HEK293 (cell line): ENCODE results near the gene CAP1.
A peak's percentile ranks its signal among the peaks of the same experiment; 100 is the strongest.

Experiments used
- CTCF ChIA-PET: fragments of 350-600 bp; formaldehyde crosslinking; extraction: SDS; loops from one replicate; lab custom pipeline; 2021; ENCODE audit warnings: antibody characterized with exemption; lab: Yijun Ruan, JAX
- POLR2A ChIA-PET: fragments of 300-600 bp; formaldehyde crosslinking; extraction: SDS; loops from one replicate; lab custom pipeline; 2020; ENCODE audit warnings: antibody characterized with exemption, inconsistent platforms; lab: Yijun Ruan, JAX
- H3K27ac ChIP-seq: fragments of 200-500 bp; sonication (Bioruptor generic); 2 replicates; pipeline ENCODE4 v1.5.1; 2014; ENCODE audit warnings: low read depth, low read length, control low read depth, inconsistent platforms; ENCODE audit errors: extremely low read depth
- H3K36me3 ChIP-seq, 2 experiments: fragments of 200-500 bp in 1 of 2; sonication (Bioruptor generic) in 1 of 2; 1 replicate in 1 of 2; 2 replicates in 1 of 2; pipeline ENCODE4 v1.5.1; 2014 to 2017; ENCODE audit warnings: inconsistent platforms in 2 of 2, low read length in 2 of 2; ENCODE audit not compliant: control insufficient read depth in 2 of 2, insufficient read depth in 1 of 2
- H3K4me1 ChIP-seq: fragments of 200-500 bp; sonication (Bioruptor generic); 2 replicates; pipeline ENCODE4 v1.5.1; 2014; ENCODE audit warnings: mild to moderate bottlenecking, low read length, inconsistent platforms; ENCODE audit not compliant: control insufficient read depth, insufficient read depth
- H3K4me3 ChIP-seq: 2 replicates; pipeline ENCODE4 v1.5.1; 2011; ENCODE audit warnings: low read depth, mild to moderate bottlenecking, control low read depth, low read length, moderate library complexity
- H3K9me3 ChIP-seq: fragments of 200-500 bp; sonication (Bioruptor generic); 2 replicates; pipeline ENCODE4 v1.5.1; 2014; ENCODE audit warnings: low read depth, low read length, inconsistent platforms; ENCODE audit not compliant: control insufficient read depth, insufficient read depth
- IKZF3 ChIP-seq: fragments of 450-650 bp; IDR thresholded peaks from 2 replicates; pipeline ENCODE4 v1.5.0; 2018; ENCODE audit warnings: missing biosample characterization, mild to moderate bottlenecking, missing genetic modification characterization, moderate library complexity
- MZF1 ChIP-seq: fragments of 450-650 bp; formaldehyde crosslinking; IDR thresholded peaks from 2 replicates; pipeline ENCODE4 v1.5.1; 2017; ENCODE audit warnings: missing biosample characterization, missing genetic modification characterization, borderline replicate concordance
- SP7 ChIP-seq: fragments of 450-650 bp; formaldehyde crosslinking; IDR thresholded peaks from 2 replicates; pipeline ENCODE4 v1.5.1; 2016; ENCODE audit warnings: missing biosample characterization, missing genetic modification characterization
- ZBTB8A ChIP-seq: fragments of 450-650 bp; formaldehyde crosslinking; IDR thresholded peaks from 2 replicates; pipeline ENCODE4 v1.5.1; 2016; ENCODE audit warnings: missing biosample characterization, missing genetic modification characterization
- ZNF138 ChIP-seq: fragments of 450-650 bp; formaldehyde crosslinking; IDR thresholded peaks from 2 replicates; pipeline ENCODE4 v1.5.1; 2016; ENCODE audit warnings: missing biosample characterization, missing genetic modification characterization, borderline replicate concordance
- ZNF248 ChIP-seq: fragments of 450-650 bp; formaldehyde crosslinking; IDR thresholded peaks from 2 replicates; pipeline ENCODE4 v1.5.1; 2017; ENCODE audit warnings: missing biosample characterization, missing genetic modification characterization
- ZNF341 ChIP-seq: fragments of 450-650 bp; formaldehyde crosslinking; IDR thresholded peaks from 2 replicates; pipeline ENCODE4; 2016; ENCODE audit warnings: low read depth, missing biosample characterization, missing genetic modification characterization
- ZNF501 ChIP-seq: fragments of 450-650 bp; formaldehyde crosslinking; IDR thresholded peaks from 2 replicates; pipeline ENCODE4 v1.5.1; 2016; ENCODE audit warnings: missing biosample characterization, missing genetic modification characterization
- ZNF560 ChIP-seq: fragments of 450-650 bp; formaldehyde crosslinking; IDR thresholded peaks from 2 replicates; pipeline ENCODE4 v1.5.1; 2017; ENCODE audit warnings: missing biosample characterization, missing genetic modification characterization, borderline replicate concordance
- ZNF624 ChIP-seq: fragments of 450-650 bp; formaldehyde crosslinking; IDR thresholded peaks from 2 replicates; pipeline ENCODE4 v1.5.1; 2017; ENCODE audit warnings: missing biosample characterization, missing genetic modification characterization
- ZNF654 ChIP-seq: fragments of 450-650 bp; formaldehyde crosslinking; IDR thresholded peaks from 2 replicates; pipeline ENCODE4 v1.5.1; 2016; ENCODE audit warnings: low read depth, missing biosample characterization, missing genetic modification characterization
- ZNF658 ChIP-seq: fragments of 450-650 bp; formaldehyde crosslinking; IDR thresholded peaks from 2 replicates; pipeline ENCODE4; 2016; ENCODE audit warnings: missing biosample characterization, missing genetic modification characterization
- ZNF660 ChIP-seq: fragments of 450-650 bp; IDR thresholded peaks from 2 replicates; pipeline ENCODE4 v1.5.1; 2018; ENCODE audit warnings: missing biosample characterization, mild to moderate bottlenecking, missing genetic modification characterization
- ZNF792 ChIP-seq: fragments of 450-650 bp; formaldehyde crosslinking; IDR thresholded peaks from 2 replicates; pipeline ENCODE4 v1.5.1; 2016; ENCODE audit warnings: missing biosample characterization, missing genetic modification characterization
- TF ChIP-seq, protein P1 (sequence below): fragments of 450-650 bp; formaldehyde crosslinking; optimal IDR thresholded peaks from 2 replicates; pipeline ENCODE3; 2016; ENCODE audit warnings: missing biosample characterization, mild to moderate bottlenecking, missing genetic modification characterization
- TF ChIP-seq, protein P2 (sequence below): fragments of 450-650 bp; formaldehyde crosslinking; IDR thresholded peaks from 2 replicates; pipeline ENCODE4 v1.5.1; 2016; ENCODE audit warnings: missing biosample characterization, missing genetic modification characterization
- TF ChIP-seq, protein P3 (sequence below): fragments of 450-650 bp; formaldehyde crosslinking; IDR thresholded peaks from 2 replicates; pipeline ENCODE4 v1.5.1; 2017; ENCODE audit warnings: missing biosample characterization, missing genetic modification characterization

CAP1 gene

DNA sequence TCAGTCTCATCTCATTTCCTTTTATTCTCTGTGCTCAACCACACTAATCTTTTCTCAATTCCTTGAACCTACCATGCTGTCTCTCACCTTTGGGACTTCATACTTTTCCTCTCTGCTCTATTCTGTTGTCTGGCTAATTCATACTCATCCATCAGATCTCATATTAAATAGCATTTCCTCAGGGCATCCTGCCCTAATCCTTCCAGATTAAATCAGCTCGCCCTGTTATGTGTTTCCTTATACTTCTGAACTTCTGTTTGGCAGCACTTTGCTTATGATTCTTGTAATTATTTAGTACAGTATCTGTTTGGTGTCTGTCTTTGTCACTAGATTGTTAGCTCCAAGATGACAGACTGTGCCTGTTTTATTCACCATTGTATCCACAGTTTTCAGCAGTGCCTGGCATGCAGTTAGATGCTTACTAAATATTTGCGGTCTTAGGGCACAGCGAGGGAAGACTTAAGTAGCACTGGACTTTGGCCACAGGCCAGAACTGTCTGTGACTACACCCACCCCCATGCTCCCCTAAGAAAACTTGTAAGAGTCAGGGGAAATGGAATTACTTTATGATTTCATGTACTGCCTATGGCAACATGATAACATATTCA, 9.9 kb upstream of the CAP1 start:
- Histone ChIP-seq H3K9me3 (no peaks in the 10 kb centered on the region), H3K4me1 (no peaks in the 10 kb centered on the region)
- TF ChIP-seq ZNF138 (tag by site-specific recombination) (no peak), ZBTB8A (tag by site-specific recombination) (no peak), ZNF341 (tag by site-specific recombination) (no peak), ZNF560 (tag by site-specific recombination) (no peak), ZNF624 (tag by site-specific recombination) (no peak), IKZF3 (tag by site-specific recombination) (no peak), ZNF501 (tag by site-specific recombination) (no peak), SP7 (tag by site-specific recombination) (no peak)
- TF ChIP-seq, protein P1, sequence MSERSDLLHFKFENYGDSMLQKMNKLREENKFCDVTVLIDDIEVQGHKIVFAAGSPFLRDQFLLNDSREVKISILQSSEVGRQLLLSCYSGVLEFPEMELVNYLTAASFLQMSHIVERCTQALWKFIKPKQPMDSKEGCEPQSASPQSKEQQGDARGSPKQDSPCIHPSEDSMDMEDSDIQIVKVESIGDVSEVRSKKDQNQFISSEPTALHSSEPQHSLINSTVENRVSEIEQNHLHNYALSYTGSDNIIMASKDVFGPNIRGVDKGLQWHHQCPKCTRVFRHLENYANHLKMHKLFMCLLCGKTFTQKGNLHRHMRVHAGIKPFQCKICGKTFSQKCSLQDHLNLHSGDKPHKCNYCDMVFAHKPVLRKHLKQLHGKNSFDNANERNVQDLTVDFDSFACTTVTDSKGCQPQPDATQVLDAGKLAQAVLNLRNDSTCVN (tag by site-specific recombination): no peak
- TF ChIP-seq, all 188 proteins: peak for 0
- Histone ChIP-seq H3K27ac (no peak overlapping the region), H3K36me3 (no peaks in the 10 kb centered on the region), H3K4me3 (no peak overlapping the region)
- ChIA-PET CTCF (interaction anchor here (1.0 to 8.0 kb wide), 5 partner anchors 7 to 214 kb away, joined by 3 to 131 read pairs (median 29); no protein-coding TSS in a partner anchor), POLR2A (no interaction called here)

DNA sequence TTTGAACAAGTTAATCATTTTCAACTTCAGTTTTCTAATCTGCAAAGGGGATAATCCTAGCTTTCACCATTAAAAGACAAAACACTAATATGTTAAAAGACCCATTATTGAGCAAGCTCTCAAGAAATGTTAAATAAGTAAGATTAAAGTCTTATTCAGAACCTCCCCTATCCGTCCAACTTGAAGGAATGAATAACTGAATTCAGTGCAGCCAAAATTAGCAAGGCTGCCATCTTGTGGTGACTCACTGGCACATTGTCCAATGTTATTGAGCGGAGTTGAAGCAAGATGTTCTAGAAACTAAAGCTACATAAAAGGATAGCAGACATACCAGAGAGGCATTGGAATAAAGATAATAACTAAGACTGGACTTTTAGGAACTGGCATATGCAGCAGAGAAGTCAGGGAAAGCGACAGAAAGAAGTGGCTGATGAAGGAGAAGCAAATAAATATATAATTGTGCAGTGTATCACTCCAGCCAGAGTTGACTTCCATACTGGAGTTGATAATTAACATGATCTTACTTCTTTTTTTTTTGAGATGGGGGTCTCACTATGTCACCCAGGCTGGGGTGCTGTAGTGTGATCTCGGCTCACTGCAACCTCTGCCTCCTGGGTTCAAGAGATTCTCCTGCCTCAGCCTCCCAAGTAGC, 8.2 kb upstream of the CAP1 start:
- POLR2A ChIA-PET: no interaction called here
- CTCF ChIA-PET: interaction anchor here (0.6 to 8.0 kb wide), 47 partner anchors 9 to 1079 kb away, joined by 3 to 131 read pairs (median 4); no protein-coding TSS in a partner anchor

More for the DNA sequence above, 8.2 kb upstream of the CAP1 start:
- H3K4me1 ChIP-seq: no peaks in the 10 kb centered on the region
- TF ChIP-seq, protein P2, sequence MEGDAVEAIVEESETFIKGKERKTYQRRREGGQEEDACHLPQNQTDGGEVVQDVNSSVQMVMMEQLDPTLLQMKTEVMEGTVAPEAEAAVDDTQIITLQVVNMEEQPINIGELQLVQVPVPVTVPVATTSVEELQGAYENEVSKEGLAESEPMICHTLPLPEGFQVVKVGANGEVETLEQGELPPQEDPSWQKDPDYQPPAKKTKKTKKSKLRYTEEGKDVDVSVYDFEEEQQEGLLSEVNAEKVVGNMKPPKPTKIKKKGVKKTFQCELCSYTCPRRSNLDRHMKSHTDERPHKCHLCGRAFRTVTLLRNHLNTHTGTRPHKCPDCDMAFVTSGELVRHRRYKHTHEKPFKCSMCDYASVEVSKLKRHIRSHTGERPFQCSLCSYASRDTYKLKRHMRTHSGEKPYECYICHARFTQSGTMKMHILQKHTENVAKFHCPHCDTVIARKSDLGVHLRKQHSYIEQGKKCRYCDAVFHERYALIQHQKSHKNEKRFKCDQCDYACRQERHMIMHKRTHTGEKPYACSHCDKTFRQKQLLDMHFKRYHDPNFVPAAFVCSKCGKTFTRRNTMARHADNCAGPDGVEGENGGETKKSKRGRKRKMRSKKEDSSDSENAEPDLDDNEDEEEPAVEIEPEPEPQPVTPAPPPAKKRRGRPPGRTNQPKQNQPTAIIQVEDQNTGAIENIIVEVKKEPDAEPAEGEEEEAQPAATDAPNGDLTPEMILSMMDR: 0 out of 2 replicates have a peak, but pooled peaks have one; percentile 28
- TF ChIP-seq, protein P3, sequence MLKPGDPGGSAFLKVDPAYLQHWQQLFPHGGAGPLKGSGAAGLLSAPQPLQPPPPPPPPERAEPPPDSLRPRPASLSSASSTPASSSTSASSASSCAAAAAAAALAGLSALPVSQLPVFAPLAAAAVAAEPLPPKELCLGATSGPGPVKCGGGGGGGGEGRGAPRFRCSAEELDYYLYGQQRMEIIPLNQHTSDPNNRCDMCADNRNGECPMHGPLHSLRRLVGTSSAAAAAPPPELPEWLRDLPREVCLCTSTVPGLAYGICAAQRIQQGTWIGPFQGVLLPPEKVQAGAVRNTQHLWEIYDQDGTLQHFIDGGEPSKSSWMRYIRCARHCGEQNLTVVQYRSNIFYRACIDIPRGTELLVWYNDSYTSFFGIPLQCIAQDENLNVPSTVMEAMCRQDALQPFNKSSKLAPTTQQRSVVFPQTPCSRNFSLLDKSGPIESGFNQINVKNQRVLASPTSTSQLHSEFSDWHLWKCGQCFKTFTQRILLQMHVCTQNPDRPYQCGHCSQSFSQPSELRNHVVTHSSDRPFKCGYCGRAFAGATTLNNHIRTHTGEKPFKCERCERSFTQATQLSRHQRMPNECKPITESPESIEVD: no peak
- no peak for TF ChIP-seq ZNF658 (tag by site-specific recombination)
- TF ChIP-seq MZF1 (tag by site-specific recombination): no peak
- no peak for TF ChIP-seq ZNF248
- TF ChIP-seq ZNF654 (tag by site-specific recombination): peak; percentile 57
- 0 out of 2 replicates have a peak, but pooled peaks have one; percentile 39 for TF ChIP-seq ZNF660 (tag by site-specific recombination)
- TF ChIP-seq ZNF792 (tag by site-specific recombination): no peak
- no peaks in the 10 kb centered on the region for H3K36me3 ChIP-seq
- no peak overlapping the region for H3K27ac ChIP-seq
- no peaks in the 10 kb centered on the region for H3K9me3 ChIP-seq
- no peak overlapping the region for H3K4me3 ChIP-seq
